OCI-LY3 (cell line): ENCODE results near the gene NOS2.
"Not testable (repeated sequence)": the region's sequence is repeated elsewhere in the genome, so short reads cannot be mapped to it uniquely, and the experiment has no call there.

ENCODE experiments used
- CTCF ChIP-seq: fragments of 200-600, 300-600 bp; sonication (generic); IDR thresholded peaks from 2 replicates; pipeline ENCODE4 v1.5.1; 2014; ENCODE audit warnings: antibody characterized with exemption, low read length, low read depth
- EZH2phosphoT487 ChIP-seq: fragments of 200-600 bp; shearing (Covaris generic); IDR thresholded peaks from 2 replicates; pipeline ENCODE4 v1.6.1; 2018; ENCODE audit warnings: antibody characterized with exemption, mixed run types, low read depth

- not testable (repeated sequence) for TF ChIP-seq EZH2phosphoT487, CTCF
These were observed 54.0 kb downstream of the NOS2 start for GRCh38 chr17:27746320-27746719.
